Kidney (tissue), 14 donors: ENCODE results near the gene C16orf74. TPM values are rescaled to one million over a fixed set of nuclear protein-coding genes. Genes with fewer than 3 reads are reported as not detected.

Experiments
- DNase-seq, 5 donors: peaks; one replicate each; pipeline ENCODE4 v3.0.0-alpha.2; 2013 to 2020
- FAIRE-seq: peaks from 2 replicates; lab custom pipeline; 2012; peaks lifted over from hg19 to GRCh38; lab: Jason Lieb, UNC
- H3K27ac ChIP-seq, 2 donors: one replicate each; pipeline ENCODE4 v1.7.0; 2013; ENCODE audit warnings: low read depth in 2 of 2, low read length in 2 of 2, inconsistent platforms in 1 of 2
- H3K27me3 ChIP-seq: one replicate; pipeline ENCODE4 v1.7.1; 2013; ENCODE audit warnings: low read length, inconsistent platforms; ENCODE audit not compliant: control insufficient read depth, insufficient read depth
- H3K36me3 ChIP-seq, 3 donors: one replicate each; pipeline versions ENCODE4 v1.7.0 to v1.7.1; 2013; ENCODE audit warnings: low read length in 3 of 3, control low read depth in 1 of 3, inconsistent platforms in 1 of 3; ENCODE audit not compliant: insufficient read depth in 3 of 3, control insufficient read depth in 2 of 3
- H3K4me1 ChIP-seq, 3 donors: one replicate each; pipeline versions ENCODE4 v1.7.0 to v1.7.1; 2013; ENCODE audit warnings: low read length in 3 of 3, inconsistent platforms in 1 of 3, low read depth in 1 of 3; ENCODE audit not compliant: control insufficient read depth in 2 of 3, insufficient read depth in 2 of 3
- H3K4me3 ChIP-seq, 3 donors: one replicate each; pipeline versions ENCODE4 v1.7.0 to v1.8.1; 2013; ENCODE audit warnings: low read length in 3 of 3, control low read depth in 1 of 3, inconsistent platforms in 1 of 3
- H3K9ac ChIP-seq, 3 donors: one replicate each; pipeline versions ENCODE4 v1.7.0 to v1.7.1; 2013; ENCODE audit warnings: low read length in 3 of 3, control low read depth in 1 of 3, inconsistent platforms in 1 of 3
- H3K9me3 ChIP-seq, 3 donors: one replicate each; pipeline versions ENCODE4 v1.7.0 to v1.7.1; 2013; ENCODE audit warnings: low read length in 3 of 3, control low read depth in 1 of 3, inconsistent platforms in 1 of 3; ENCODE audit not compliant: control insufficient read depth in 2 of 3, insufficient read depth in 1 of 3
- intact Hi-C: fragments of 100-400 bp; cut with DNase I; formaldehyde crosslinking; loops from one replicate; pipeline ENCODE4 v1.11.1; 2022
- polyA plus RNA-seq: library from polyadenylated mRNA; stranded (reverse); fragments of 350-450 nt; fragmentation: Illumina TruSeq; extraction: RNeasy Lipid Tissue Mini Kit (QIAGEN cat#74804); gene quantifications from one replicate; pipeline ENCODE4 v1.2.3, GENCODE V29; 2014; ENCODE audit warnings: low read depth, low replicate concordance; ENCODE audit not compliant: insufficient read depth
- total RNA-seq: library from RNA; stranded (reverse); fragmentation: NEBNext Ultra II Directional; extraction: Animal tissue kit (Norgen Biotek cat#: 25700); gene quantifications from one replicate; pipeline ENCODE4 v1.2.1, GENCODE V29; 2021
- TF ChIP-seq, protein P1 (sequence below): IDR thresholded peaks from 3 replicates; pipeline ENCODE4 v1.5.1; 2012; ENCODE audit warnings: mild to moderate bottlenecking, moderate library complexity, borderline replicate concordance; ENCODE audit not compliant: insufficient read depth; ENCODE audit errors: extremely low read depth
- donor health status: control.
- donor health status: control.
- donor health status: control.
- donor health status: control.
- donor health status: control.
- donor health status: DM: yes; HTN: yes; CAD: no.
- donor health status: Normal renal cell carcinoma (clear cell type).

C16orf74 gene
- total and polyA plus RNA-seq, 2 donors from 2014 or later, result 3.5 to 4.6 TPM

DNA sequence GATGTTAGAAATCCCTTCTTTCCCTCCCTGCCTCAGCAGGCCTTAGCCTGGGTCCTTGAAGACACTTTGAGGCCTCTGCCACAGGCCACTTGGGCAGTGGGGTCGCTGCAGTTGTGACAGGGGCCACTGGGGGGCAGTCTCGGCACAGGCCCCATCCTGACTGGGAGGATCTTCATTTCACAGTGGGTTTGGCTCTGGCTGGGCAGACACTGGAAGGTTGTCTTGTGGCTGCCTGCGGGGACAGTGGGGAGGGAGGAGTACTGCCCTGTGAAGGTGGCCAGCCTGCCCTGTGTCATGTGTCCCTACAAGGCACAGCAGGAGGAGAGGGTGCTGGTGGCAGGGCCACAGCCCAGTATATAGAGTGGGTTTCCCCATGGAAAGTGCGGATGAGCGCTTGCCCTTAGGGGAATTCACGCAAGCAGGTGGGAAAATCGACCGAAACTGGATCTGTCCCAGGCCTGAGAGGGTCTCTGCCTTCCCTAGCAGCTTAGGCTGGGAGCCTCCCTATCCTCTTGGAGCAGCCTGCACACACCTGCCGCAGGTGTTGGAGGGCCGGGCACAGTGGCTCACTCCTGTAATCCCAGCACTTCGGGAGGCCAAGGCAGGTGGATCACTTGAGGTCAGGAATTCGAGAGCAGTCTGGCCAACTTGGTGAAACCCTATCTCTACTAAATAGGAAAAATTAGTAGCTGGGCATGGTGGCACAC, 90.9 kb downstream of the C16orf74 start:
- intact Hi-C loops, result no loop called here
- Histone ChIP-seq H3K27me3 (no peaks in the 10 kb centered on the region), H3K4me3 (no peak overlapping the region), H3K4me1 (peaks cover 0 to 9% (median 0%) of the 10 kb centered on the region in 3 donors), H3K9me3 (no peaks in the 10 kb centered on the region), H3K36me3 (peaks cover 6 to 73% (median 38%) of the 10 kb centered on the region in 3 donors), H3K9ac (peak overlapping the region in 1 of 3 donors; percentile 7), H3K27ac (no peak overlapping the region)
- TF ChIP-seq, protein P1, sequence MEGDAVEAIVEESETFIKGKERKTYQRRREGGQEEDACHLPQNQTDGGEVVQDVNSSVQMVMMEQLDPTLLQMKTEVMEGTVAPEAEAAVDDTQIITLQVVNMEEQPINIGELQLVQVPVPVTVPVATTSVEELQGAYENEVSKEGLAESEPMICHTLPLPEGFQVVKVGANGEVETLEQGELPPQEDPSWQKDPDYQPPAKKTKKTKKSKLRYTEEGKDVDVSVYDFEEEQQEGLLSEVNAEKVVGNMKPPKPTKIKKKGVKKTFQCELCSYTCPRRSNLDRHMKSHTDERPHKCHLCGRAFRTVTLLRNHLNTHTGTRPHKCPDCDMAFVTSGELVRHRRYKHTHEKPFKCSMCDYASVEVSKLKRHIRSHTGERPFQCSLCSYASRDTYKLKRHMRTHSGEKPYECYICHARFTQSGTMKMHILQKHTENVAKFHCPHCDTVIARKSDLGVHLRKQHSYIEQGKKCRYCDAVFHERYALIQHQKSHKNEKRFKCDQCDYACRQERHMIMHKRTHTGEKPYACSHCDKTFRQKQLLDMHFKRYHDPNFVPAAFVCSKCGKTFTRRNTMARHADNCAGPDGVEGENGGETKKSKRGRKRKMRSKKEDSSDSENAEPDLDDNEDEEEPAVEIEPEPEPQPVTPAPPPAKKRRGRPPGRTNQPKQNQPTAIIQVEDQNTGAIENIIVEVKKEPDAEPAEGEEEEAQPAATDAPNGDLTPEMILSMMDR, result peak; percentile 58
- peak in 4 of 5 donors; percentile 74 to 85 (median 82) for DNase-seq
- no peak for FAIRE-seq

DNA sequence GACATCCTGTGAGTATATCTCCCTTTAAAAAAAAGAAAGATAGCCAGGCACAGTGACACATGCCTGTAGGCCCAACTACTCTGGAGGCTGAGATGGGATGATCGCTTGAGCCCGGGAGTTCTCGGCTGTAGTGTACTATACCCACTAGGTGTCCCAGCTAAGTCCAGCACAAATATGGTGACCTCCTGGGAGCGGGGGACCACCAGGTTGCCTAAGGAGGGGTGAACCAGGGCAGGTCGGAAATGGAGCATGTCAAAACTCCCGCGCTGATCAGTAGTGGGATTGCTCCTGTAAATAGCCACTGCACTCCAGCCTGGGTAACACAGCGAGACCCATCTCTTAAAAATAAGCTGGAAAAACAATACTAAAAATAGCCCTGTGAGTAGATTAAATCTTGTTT, 91.6 kb downstream of the C16orf74 start:
- TF ChIP-seq, protein P1, result no peak
- intact Hi-C loops, result no loop called here
- Histone ChIP-seq H3K9ac (no peak overlapping the region), H3K4me3 (no peak overlapping the region), H3K4me1 (peaks cover 0 to 9% (median 0%) of the 10 kb centered on the region in 3 donors), H3K36me3 (peaks cover 6 to 68% (median 34%) of the 10 kb centered on the region in 3 donors), H3K9me3 (no peaks in the 10 kb centered on the region), H3K27ac (no peak overlapping the region), H3K27me3 (no peaks in the 10 kb centered on the region)
- FAIRE-seq (no peak), DNase-seq (peak in 1 of 5 donors; percentile 28)

DNA sequence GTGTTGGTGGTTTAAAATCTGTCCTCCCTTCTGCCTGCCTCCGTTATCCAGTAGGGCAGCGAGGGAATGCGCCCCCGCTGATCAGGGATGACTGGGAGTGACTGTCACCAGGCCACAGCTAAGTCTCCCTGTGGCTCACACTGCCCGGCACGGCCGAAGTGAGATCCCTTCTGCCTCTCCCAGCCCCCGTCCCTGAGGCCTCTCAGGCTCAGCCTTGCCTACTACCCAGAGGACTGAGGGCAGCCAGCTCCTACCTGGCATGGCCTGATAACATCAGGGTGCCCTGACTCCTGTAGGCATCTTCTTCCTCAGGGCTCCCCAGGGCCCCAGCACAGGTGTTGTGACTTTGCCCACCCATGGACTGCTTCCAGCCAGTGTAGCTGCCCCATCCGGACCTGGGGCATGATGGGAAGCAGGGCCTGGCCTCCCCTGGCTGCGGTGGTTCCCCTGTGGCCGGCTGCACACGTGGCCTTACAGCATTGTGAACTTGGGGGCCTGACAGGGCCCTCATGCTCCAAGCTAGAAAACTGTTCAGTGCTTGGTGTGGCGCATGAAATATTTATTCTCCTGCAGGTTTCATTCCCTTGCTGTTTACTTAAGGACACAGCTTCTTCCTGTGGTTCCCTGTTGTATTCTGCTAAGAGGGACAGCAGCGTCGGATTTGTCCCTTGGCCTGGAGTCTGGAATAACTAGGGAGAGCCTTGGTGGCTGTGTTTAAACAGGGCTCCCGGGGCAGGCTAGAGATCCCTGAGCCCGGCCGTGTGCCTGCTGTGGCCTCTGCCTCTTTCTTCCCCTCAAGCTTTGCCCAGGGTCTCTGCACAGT, 92.2 kb downstream of the C16orf74 start:
- Histone ChIP-seq H3K9me3 (no peaks in the 10 kb centered on the region), H3K27ac (no peak overlapping the region), H3K4me1 (peaks cover 0 to 9% (median 0%) of the 10 kb centered on the region in 3 donors), H3K36me3 (peaks cover 6 to 61% (median 32%) of the 10 kb centered on the region in 3 donors), H3K4me3 (no peak overlapping the region), H3K27me3 (no peaks in the 10 kb centered on the region), H3K9ac (no peak overlapping the region)
- intact Hi-C loops, result no loop called here
- FAIRE-seq (no peak), DNase-seq (peak in 1 of 5 donors; percentile 66)
- TF ChIP-seq, protein P1, result no peak
